Ecto neural progenitor cell (in vitro differentiated cells): ENCODE results near the gene CHD3.

ENCODE experiments used
- DNase-seq: peaks from one replicate; pipeline ENCODE4 v3.0.0-alpha.2; 2018; ENCODE audit warnings: low spot score

The CHD3 gene

DNA sequence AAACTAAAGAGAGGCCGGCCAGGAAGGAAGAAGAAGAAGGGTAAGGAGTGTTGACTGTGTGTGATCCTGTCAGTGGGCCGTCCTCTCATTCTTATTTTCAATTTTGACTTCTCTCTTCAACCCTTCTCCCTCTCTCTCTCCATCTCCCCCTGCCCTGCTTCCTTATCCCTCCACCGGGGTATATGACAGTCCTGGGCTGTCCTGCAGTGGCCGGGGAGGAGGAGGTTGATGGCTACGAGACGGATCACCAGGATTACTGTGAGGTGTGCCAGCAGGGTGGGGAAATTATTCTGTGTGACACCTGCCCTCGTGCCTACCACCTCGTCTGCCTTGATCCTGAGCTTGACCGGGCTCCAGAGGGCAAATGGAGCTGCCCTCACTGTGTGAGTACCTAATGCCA is 5.6 kb downstream of the CHD3 start:
- DNase-seq, result peak; percentile 34

- peak; percentile 39 for DNase-seq
These were observed 6.3 kb downstream of the CHD3 start for GRCh38 chr17:7894866-7895265.

- DNase-seq, result peak; percentile 28
These were observed 8.5 kb downstream of the CHD3 start for GRCh38 chr17:7897090-7897489.

DNA sequence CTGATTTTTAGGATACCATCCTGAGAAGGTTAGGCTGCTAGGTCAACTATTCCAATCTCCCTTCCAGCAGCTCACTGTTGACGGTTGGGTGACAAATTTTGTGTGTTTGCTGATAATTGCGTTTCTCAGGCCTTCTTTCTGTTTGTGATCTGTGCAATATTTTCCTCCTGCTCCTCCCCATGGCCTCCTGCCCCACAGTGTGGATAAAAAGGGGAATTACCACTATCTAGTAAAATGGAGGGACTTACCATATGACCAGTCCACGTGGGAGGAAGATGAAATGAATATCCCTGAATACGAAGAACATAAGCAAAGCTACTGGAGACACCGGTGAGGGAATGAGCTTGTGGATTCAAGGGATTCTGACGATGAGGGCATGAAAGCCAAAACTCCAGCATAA is 9.2 kb downstream of the CHD3 start:
- DNase-seq, result peak; percentile 16

DNA sequence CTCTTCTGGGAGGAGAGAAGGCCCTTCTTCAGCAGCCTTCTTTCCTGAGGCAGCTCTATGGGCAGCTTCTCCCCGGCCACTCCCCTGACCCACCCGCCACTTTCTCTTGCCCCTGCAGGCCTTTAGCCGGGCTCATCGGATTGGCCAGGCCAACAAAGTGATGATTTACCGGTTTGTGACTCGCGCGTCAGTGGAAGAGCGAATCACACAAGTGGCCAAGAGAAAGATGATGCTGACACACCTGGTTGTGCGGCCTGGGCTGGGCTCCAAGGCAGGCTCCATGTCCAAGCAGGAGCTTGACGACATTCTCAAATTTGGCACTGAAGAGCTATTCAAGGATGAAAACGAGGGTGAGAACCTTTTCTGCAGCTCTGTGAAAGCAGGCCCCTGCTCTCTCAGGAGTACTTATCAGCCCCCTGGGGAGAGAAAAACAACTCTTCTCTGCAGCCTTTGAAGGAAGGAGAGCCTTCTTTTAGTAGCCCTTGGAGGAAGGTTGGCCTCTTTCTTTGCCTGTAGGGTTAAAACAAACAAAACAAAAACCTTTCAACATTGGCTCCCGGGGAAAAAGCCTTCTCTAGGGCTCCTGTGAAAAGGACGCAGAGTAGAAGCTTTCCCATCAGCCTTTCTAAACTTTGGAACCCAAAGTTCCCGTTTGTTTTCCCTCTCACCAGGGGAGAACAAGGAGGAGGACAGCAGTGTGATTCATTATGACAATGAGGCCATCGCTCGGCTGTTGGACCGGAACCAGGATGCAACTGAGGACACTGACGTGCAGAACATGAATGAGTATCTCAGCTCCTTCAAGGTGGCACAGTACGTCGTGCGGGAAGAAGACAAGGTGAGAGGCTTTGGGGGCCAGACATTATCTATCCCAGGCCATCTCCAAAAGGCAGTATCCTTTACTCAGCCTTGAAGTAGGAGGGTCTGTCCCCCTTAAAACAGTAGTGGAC is 14.8 kb downstream of the CHD3 start:
- DNase-seq, result no peak

DNA sequence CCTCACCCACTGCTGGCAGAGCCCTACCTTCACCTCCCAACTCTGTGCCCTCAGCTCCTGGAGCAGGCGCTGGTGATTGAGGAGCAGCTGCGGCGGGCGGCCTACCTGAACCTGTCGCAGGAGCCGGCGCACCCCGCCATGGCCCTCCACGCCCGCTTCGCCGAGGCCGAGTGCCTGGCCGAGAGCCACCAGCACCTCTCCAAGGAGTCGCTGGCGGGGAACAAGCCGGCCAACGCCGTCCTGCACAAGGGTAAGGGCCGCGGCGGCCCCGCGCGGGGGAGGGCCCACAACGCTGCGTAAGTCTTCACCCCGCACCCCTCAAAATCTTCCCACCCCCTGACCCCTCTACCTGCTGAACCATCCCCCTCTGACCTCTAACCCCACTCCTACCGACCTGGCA is 20.5 kb downstream of the CHD3 start:
- no peak for DNase-seq

DNA sequence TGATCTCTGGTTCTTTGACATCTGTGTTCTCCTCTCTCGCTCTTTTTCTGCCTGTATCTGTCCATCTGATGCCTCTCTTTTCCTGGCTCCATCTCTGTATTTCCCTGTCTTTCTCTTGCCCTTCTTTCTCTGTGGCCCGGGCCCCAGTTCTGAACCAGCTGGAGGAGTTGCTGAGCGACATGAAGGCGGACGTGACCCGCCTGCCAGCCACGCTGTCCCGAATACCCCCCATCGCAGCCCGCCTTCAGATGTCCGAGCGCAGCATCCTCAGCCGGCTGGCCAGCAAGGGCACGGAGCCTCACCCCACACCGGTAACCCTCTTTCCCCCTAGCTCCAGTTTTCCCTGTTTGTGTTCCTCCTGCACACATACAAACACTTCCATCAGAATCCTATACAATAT is 21.7 kb downstream of the CHD3 start:
- DNase-seq, result no peak

DNA sequence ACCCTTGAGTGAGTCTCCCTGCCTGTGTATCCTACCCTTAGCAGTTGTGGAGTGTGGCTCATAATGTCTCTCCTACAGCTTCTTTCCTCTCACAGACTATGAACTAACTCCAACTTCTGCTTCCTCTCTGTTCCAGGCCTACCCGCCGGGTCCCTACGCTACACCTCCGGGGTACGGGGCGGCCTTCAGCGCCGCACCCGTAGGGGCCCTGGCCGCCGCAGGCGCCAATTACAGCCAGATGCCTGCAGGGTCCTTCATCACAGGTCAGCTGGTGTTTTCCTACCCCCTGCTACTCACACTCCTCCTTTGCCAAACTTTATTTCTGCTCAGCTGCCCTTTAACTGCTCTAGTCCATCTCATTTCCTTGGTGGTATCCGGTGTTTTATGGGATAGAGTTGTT is 22.1 kb downstream of the CHD3 start:
- no peak for DNase-seq

DNA sequence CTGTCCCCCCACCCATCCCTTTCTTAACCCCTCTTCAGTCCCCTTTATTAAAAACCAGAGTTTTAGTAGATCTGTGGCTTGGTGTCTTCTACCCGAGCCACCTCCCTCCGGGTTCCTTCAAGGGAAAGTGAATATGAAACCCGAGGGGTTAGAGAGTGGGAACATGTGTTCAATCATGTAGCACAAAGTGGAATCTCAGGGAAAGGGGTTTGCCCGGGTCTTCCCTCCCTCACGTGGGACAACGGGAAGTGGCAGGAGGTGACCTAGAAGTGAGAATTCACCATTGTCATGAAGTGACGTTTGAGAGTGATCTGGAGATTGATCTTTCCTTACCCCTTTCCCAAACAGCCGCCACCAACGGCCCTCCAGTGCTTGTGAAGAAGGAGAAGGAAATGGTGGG is 22.5 kb downstream of the CHD3 start:
- DNase-seq, result no peak

DNA sequence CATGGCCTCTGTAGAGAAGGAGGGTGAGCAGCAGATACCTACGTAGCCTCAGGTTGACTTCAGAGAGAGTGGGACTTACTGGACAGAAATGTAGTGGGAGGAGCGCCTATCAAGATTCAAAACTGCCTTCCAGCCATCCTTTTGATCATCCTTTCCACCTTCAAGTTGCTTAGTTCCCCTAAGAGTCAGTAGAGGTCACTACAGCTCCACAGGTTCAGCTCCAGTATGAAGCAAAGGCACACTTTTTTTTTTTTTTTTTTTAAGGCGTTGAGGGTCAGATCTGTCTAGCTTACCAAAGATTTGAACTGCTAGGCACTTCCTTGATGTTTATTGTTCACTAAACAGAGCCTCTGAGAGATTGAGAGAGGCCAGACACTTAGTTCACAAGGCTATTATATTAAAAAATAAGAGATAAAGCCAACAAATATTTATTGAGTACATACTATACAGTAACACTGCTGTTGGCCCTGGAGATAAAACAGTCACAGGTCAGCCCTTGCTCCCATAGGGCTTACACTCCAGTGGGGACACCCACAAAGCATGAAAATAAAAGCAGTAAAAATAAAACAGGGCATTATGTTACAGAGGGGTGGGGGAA is 24.4 kb downstream of the CHD3 start:
- DNase-seq, result no peak

GRCh38 chr17:7915179-7915610 is 26.6 kb downstream of the CHD3 start:
- no peak for DNase-seq

DNA sequence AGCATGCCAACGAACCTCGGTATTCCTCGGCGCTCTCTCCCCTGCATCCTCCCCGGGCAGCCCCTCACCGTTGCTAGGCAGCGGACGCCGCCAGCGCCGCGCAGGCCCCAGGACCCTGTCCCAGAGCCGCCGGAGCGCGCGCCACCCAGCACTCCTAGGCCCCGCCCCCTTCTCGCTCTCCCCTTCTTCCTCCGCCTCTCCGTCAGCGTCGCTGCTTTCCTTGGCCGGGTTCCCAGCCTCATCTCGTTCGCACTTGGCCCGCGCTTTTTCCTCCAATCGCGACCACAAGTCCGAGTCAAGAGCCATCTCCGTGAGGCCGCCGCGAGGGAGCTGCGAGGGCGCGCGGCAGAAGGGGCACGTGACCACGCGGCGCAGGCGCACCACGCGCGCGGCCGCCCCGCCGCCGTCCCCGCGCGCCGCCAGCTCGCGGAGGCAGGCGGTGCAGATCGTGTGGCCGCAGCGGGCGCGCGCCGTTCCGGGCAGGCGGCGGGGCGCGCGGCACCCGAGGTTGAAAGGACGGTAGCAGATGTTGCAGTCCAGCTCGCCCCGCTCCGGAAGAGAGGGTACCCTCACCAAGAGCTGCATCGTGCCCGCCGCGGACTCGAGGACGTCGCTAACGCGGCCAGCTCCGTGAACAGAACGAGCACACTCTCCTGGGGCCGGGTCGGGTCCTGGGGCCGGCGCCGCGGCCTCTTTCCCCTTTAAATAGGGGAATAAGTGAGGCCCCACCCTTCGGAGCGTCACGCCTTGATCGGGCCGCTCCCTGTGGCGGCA is 27.2 kb downstream of the CHD3 start, which contains the start of gene RNF227:
Gene RNF227 (minus strand): TSS at position 679 of the 774 bp plus-strand sequence. CDS start 94 bp downstream, at position 585.
- peak; percentile 95 for DNase-seq

DNA sequence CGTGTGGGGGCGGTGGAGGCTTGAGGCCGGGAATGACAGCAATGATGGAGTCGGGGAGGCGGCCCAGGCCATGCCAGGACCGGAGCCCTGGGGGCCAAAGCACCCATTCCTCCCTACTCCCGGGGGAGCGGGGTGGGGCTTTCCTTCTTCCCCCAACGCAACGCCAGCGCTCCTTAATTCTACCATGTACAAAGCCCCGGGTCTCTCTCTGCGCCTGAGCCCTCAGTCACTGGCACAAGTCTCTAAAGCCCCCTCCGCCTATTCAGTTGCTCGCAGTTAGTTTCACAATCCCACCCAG is 27.7 kb downstream of the CHD3 start:
- no peak for DNase-seq

DNA sequence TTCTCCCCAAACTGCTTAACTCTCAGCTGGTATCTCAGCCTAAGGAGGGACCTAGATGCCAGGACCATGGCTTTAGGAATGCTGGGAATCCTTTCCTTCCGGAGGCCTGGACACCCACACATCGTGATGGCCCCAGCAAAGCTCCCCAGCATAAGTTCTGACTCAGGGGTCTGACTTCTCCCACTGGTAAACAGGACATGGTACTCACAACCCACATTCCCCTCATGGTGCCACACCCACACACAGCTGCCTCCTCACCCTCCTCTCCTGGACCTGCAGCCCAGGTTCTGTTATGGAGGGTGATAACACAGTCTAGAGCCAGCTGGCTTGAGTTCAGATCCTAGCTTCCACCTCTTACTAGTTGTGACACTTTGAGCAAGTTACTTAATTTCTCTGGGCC is 28.2 kb downstream of the CHD3 start:
- no peak for DNase-seq

DNA sequence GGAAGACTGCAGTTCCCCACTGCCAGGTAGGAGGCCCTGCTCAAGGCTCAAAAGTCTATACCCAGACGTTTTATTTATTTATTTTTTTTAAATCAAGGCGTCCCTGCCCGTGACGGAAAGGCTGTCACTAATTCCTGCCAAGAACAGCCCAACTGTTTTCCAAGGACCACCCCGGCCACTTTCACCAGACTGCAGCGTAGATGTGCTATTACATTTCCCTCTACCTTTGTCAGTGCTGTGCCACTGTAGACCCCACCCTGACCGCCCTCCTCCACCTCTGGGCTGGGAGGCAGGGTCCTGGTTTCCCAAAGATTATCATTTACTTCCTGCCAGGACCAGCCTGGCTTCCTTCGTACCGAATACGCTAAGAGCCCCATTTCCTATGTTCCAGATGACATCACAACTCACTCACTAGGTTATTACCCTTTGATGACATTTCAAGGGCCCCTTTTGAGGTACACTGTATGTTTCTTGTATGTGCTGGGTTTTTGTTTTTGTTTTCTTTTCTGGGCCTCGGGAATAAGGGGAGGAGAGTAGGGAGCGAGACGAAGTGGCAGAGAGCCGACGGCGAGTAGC is 33.8 kb downstream of the CHD3 start:
- DNase-seq, result no peak

GRCh38 chr17:7922845-7923628 is 34.4 kb downstream of the CHD3 start:
- peak; percentile 93 for DNase-seq

- no peak for DNase-seq
These were observed 39.0 kb downstream of the CHD3 start for GRCh38 chr17:7927596-7927995.

DNA sequence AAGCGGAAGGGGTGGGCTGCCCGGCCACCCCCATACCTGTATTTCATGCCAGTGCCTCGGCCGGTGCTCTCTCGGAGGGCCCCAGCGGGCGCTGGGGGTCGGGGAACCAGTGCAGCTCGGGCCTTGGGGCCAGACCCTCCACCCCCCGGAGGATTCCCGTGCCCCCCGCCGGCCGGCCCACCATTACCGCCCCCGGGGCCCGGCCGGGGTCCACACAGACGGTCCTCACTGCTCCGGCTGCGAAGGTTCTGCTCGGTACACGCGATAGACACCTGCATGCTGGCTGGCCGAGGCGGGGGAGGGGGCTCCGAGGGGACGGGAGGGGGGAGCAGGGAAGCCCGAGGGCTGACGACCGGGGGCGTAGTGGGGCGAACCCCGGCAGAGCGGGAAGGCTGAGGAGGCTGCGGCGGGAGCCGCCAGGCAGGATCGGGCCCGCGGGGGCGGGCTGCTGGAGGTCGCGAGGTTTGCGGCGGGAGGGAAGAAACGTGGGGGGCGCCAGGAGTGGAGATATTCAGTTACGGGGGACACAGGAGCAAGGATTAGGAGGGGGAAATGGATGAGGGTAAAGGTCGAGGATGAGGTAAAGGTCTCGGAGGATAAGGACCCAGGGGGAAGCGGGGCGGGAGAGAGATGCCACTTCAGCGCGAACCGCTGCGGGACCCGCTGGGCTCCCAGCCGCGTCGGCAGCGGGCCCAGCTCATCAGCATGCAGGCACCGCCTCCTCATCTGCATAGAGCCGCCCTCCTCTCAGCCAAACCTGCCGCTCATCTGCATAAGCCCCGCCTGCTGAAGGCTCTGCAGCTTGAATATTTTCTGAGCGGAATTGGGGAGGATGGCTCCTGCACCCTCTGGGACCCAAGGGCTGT is 40.8 kb downstream of the CHD3 start, which contains the start of gene KCNAB3:
Gene KCNAB3 (minus strand): TSS at position 699 of the 866 bp plus-strand sequence. CDS start 421 bp downstream, at position 278.
- peak; percentile 92 for DNase-seq

DNA sequence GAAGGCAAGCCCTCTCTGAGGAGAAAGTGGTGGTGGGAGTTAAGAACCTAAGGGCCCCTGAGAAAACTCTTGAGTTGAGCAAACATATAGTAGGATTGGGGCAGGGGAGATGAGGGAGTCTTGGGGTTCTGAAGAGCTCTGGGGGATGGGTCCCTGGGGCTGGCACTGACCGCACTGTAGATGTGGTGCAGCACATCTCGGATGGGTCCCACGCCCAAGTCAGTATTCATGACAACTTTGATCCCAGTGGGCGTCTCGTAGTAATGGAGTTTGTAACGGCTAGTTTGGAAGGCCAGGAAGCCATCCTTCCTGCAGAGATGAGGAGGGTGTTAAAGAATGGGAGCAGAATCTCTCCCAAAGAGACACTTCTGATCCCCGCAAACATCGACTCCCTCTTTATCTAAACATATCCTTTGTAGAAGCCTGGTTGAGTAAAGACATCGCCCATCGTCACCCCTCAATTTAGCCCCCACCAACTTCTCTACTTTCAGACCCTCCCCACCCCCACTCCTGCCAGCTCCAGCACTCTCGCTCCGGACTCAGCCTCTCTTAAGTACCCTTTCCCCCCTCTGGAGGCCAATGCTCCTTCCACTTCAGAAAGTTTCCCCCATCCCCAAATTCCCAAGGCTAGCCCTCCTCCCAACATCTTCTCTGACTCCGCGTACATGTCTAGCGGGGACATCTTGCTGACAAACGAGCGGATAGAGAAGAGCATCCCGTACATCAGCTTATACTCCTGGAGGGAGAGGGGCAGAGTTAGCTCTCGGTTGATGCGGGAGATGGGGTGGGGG is 42.4 kb downstream of the CHD3 start:
- DNase-seq, result no peak
